K562 (cell line): ENCODE results near the gene CFAP298. TPM values are rescaled to one million over a fixed set of nuclear protein-coding genes. Genes with fewer than 3 reads are reported as not detected.

ENCODE experiments used
- ATAC-seq: fragments of 200-7000 bp; cut with Tn5 transposase; 3 replicates; pipeline ENCODE4 v1.9.1; 2020; ENCODE audit warnings: moderate library complexity
- BruUV-seq: library from RNA; stranded (reverse); fragments of 400-500 nt; replicated peaks from 2 replicates; lab custom pipeline; 2021; lab: Mats Ljungman, UMichigan
- CTCF ChIA-PET: fragments of 300-600 bp; formaldehyde crosslinking; extraction: SDS; loops from one replicate; lab custom pipeline; 2021; ENCODE audit warnings: low intra/inter-chr PET ratio; lab: Yijun Ruan, JAX
- POLR2A ChIA-PET: fragments of 300-600, 350-650 bp; sonication (Branson Sonifier 250); formaldehyde crosslinking; extraction: SDS; loops from one replicate; lab custom pipeline; 2021; ENCODE audit warnings: antibody characterized with exemption, inconsistent platforms; lab: Yijun Ruan, JAX
- DNase-seq, 4 experiments: peaks; one replicate each; pipeline versions ENCODE4 v3.0.0 to v3.0.0-alpha.2; 2011 to 2018; ENCODE audit warnings: low spot score in 3 of 4, mixed read lengths in 3 of 4; ENCODE audit errors: extremely low read depth in 1 of 4
- FAIRE-seq: peaks from 2 replicates; lab custom pipeline; 2011; peaks lifted over from hg19 to GRCh38; lab: Jason Lieb, UNC
- H2AFZ ChIP-seq: 2 replicates; pipeline ENCODE4 v1.6.0; 2011; ENCODE audit warnings: low read depth, low read length, control low read depth, inconsistent platforms
- H3K27ac ChIP-seq: fragments of 200-600 bp; 3 replicates; pipeline ENCODE4 v1.8.0; 2011; ENCODE audit warnings: low read depth, mild to moderate bottlenecking, control low read depth, inconsistent platforms, low read length, moderate library complexity, mixed read lengths; ENCODE audit errors: extremely low read depth
- H3K27me3 ChIP-seq, 2 experiments: fragments of 300-600 bp in 1 of 2; 2 replicates in 1 of 2; 3 replicates in 1 of 2; pipeline versions ENCODE4 v1.6.0 to v1.8.0; 2011; ENCODE audit warnings: inconsistent platforms in 2 of 2, low read length in 2 of 2, mild to moderate bottlenecking in 1 of 2, mixed read lengths in 1 of 2, moderate library complexity in 1 of 2; ENCODE audit not compliant: control insufficient read depth in 2 of 2, insufficient read depth in 2 of 2
- H3K36me3 ChIP-seq: fragments of 300-600 bp; 3 replicates; pipeline ENCODE4 v1.8.0; 2011; ENCODE audit warnings: mild to moderate bottlenecking, low read length, inconsistent platforms; ENCODE audit not compliant: control insufficient read depth, insufficient read depth
- H3K4me1 ChIP-seq, 2 experiments: fragments of 200-600 bp in 1 of 2; replicated peaks in 1 of 2; 2 replicates in 1 of 2; 3 replicates in 1 of 2; pipeline versions ENCODE4 v1.5.1 to v1.8.0; 2011; ENCODE audit warnings: inconsistent platforms in 2 of 2, low read length in 2 of 2, mild to moderate bottlenecking in 1 of 2, mixed read lengths in 1 of 2, moderate library complexity in 1 of 2; ENCODE audit not compliant: control insufficient read depth in 2 of 2, insufficient read depth in 2 of 2
- H3K4me2 ChIP-seq: 2 replicates; pipeline ENCODE4 v1.6.1; 2011; ENCODE audit warnings: low read length, control low read depth, inconsistent platforms, mixed read lengths; ENCODE audit not compliant: insufficient read depth
- H3K4me3 ChIP-seq: fragments of 200-600 bp; sonication (generic), shearing (Covaris generic); 2 replicates; pipeline ENCODE4 v1.5.1; 2016; ENCODE audit warnings: control low read depth, inconsistent platforms
- H3K79me2 ChIP-seq: fragments of 200-600 bp; 3 replicates; pipeline ENCODE4 v1.8.0; 2011; ENCODE audit warnings: low read length, inconsistent platforms; ENCODE audit not compliant: control insufficient read depth, insufficient read depth
- H3K9ac ChIP-seq, 2 experiments: 2 replicates each; pipeline versions ENCODE4 v1.6.0 to v1.6.1; 2011; ENCODE audit warnings: low read depth in 2 of 2, low read length in 2 of 2, control low read depth in 1 of 2, inconsistent platforms in 1 of 2, mild to moderate bottlenecking in 1 of 2, mixed read lengths in 1 of 2; ENCODE audit not compliant: insufficient read depth in 1 of 2
- H3K9me1 ChIP-seq: one replicate; pipeline ENCODE4 v1.6.0; 2011; ENCODE audit warnings: inconsistent platforms, mild to moderate bottlenecking, low read length, moderate library complexity; ENCODE audit not compliant: control insufficient read depth, insufficient read depth
- H3K9me3 ChIP-seq: replicated peaks from 2 replicates; pipeline ENCODE4 v1.5.1; 2011; ENCODE audit warnings: low read depth, low read length, inconsistent platforms; ENCODE audit not compliant: control insufficient read depth, insufficient read depth
- H4K20me1 ChIP-seq: replicated peaks from 2 replicates; pipeline ENCODE4 v1.6.1; 2011; ENCODE audit warnings: low read length, inconsistent platforms, mixed read lengths; ENCODE audit not compliant: control insufficient read depth, insufficient read depth
- ARID3A ChIP-seq: IDR thresholded peaks from 2 replicates; pipeline ENCODE4 v1.6.1; 2012; ENCODE audit warnings: low read depth, low read length, improper control_type of control experiment, borderline replicate concordance
- CTCFL ChIP-seq: IDR thresholded peaks from 2 replicates; pipeline ENCODE4 v1.6.1; 2011; ENCODE audit warnings: borderline replicate concordance, low read depth, mild to moderate bottlenecking, moderate library complexity, low read length; ENCODE audit not compliant: insufficient read depth, poor library complexity, severe bottlenecking
- ESRRB ChIP-seq: fragments of 250-450 bp; sonication (Bioruptor Pico); IDR thresholded peaks from 2 replicates; pipeline ENCODE4 v1.5.0; 2020; ENCODE audit warnings: mild to moderate bottlenecking, moderate library complexity, borderline replicate concordance
- NR2C2 ChIP-seq, 2 experiments: fragments of 200-800 bp in 1 of 2; sonication (Bioruptor generic) in 1 of 2; sonication (generic) in 1 of 2; formaldehyde crosslinking in 1 of 2; IDR thresholded peaks; 2 replicates each; pipeline versions ENCODE4 v1.6.1 to v1.8.0; 2016 to 2022; ENCODE audit warnings: mild to moderate bottlenecking in 1 of 2, missing compliant biosample characterization in 1 of 2, missing genetic modification characterization in 1 of 2, missing genetic modification reagents in 1 of 2
- SMAD4 ChIP-seq: fragments of 250-450 bp; sonication (Bioruptor Pico); conservative IDR thresholded peaks from 2 replicates; pipeline ENCODE4 v1.8.0; 2021; ENCODE audit warnings: inconsistent platforms, mild to moderate bottlenecking, moderate library complexity
- ZNF23 ChIP-seq: fragments of 250-450 bp; sonication (Bioruptor Pico); IDR thresholded peaks from 2 replicates; pipeline ENCODE4 v1.4.0; 2020; ENCODE audit warnings: mild to moderate bottlenecking
- ZNF766 ChIP-seq: fragments of 200-800 bp; sonication (Bioruptor generic); conservative IDR thresholded peaks from 2 replicates; pipeline ENCODE4 v1.6.1; 2016; ENCODE audit warnings: missing genetic modification characterization, missing compliant biosample characterization
- WGBS: fragments of 100-300 bp; shearing (Covaris generic); methylation state at CpG from one replicate; pipeline ENCODE4 v1.1.6; 2016; ENCODE audit warnings: low coverage, mixed read lengths; ENCODE audit not compliant: insufficient coverage; ENCODE audit errors: missing lambda C conversion rate; 5-methylcytosine and 5-hydroxymethylcytosine counted together
- in situ Hi-C: fragments of 300-500 bp; cut with MboI; formaldehyde crosslinking; loops from 4 replicates; pipeline ENCODE4 v1.15.0; 2018; ENCODE audit warnings: inconsistent platforms, mixed read lengths
- intact Hi-C: fragments of 100-400 bp; cut with micrococcal nuclease; formaldehyde crosslinking; loops from 2 replicates; pipeline ENCODE4 v1.14.2; 2022
- polyA plus RNA-seq, 8 experiments: library from polyadenylated mRNA; depleted of rRNA in 4 of 8; stranded (reverse) in 5 of 8; unstranded in 3 of 8; fragments of >200 nt; fragmentation: Nextera tagmentation in 2 of 8; fragmentation: Illumina TruSeq in 1 of 8; extraction: Ambion mirVana in 2 of 8; extraction: Trizol in 1 of 8; gene quantifications; 2 replicates each; pipeline versions ENCODE4 v1.2.1 to v1.2.3, GENCODE V29; 2011 to 2014; ENCODE audit warnings: inconsistent platforms in 1 of 8, missing spikeins in 1 of 8
- total RNA-seq, 7 experiments: library from RNA; depleted of rRNA in 6 of 7; stranded (reverse); fragments of >200 nt in 6 of 7; fragmentation: Illumina TruSeq in 2 of 7; extraction: Trizol in 2 of 7; gene quantifications; 2 replicates each; pipeline versions ENCODE4 v1.2.1 to v1.2.3, GENCODE V29; 2011 to 2021; ENCODE audit warnings: low replicate concordance in 1 of 7
- TF ChIP-seq, protein P1 (sequence below): sonication (generic); formaldehyde crosslinking; IDR thresholded peaks from 2 replicates; pipeline ENCODE4 v1.8.0; 2022; ENCODE audit warnings: mild to moderate bottlenecking, low read depth, missing genetic modification reagents
- TF ChIP-seq, protein P2 (sequence below): fragments of 450-650 bp; formaldehyde crosslinking; IDR thresholded peaks from 2 replicates; pipeline ENCODE4 v1.4.0; 2022; ENCODE audit warnings: mild to moderate bottlenecking, moderate library complexity
- TF ChIP-seq, protein P3 (sequence below), 3 experiments: fragments of 200-800 bp in 1 of 3; sonication (Bioruptor generic) in 1 of 3; sonication (generic) in 1 of 3; formaldehyde crosslinking in 1 of 3; IDR thresholded peaks; 2 replicates each; pipeline versions ENCODE4 v1.6.1 to v1.8.0; 2016 to 2022; ENCODE audit warnings: mild to moderate bottlenecking in 2 of 3, missing compliant biosample characterization in 2 of 3, missing genetic modification characterization in 2 of 3, missing genetic modification reagents in 1 of 3

The CFAP298 gene
- total and polyA plus RNA-seq, 9 of the 15 experiments (the other 6 are each of a cell fraction or from before 2014, with no cell fraction given) = 31.4 to 178 (median 89.7) TPM

GRCh38 chr21:32554832-32555638, 57.1 kb downstream of the CFAP298 start:
- Histone ChIP-seq H3K79me2 (no peaks in the 10 kb centered on the region), H3K9me1 (no peaks in the 10 kb centered on the region), H3K4me2 (peak overlapping the region; percentile 21; the same call in 1 of the 2 replicates), H3K27me3 (no peaks in the 10 kb centered on the region), H3K36me3 (no peaks in the 10 kb centered on the region), H3K9ac (no peak overlapping the region), H3K27ac (no peak overlapping the region), H2AFZ (peak overlapping the region; percentile 55), H3K9me3 (no peaks in the 10 kb centered on the region), H4K20me1 (no peaks in the 10 kb centered on the region), H3K4me3 (no peak overlapping the region), H3K4me1 (peaks cover 3 to 14% of the 10 kb centered on the region in 2 experiments; a peak in 4 of 5 replicates)
- DNase-seq (peak in 1 of 4 experiments; percentile 60), FAIRE-seq (no peak), ATAC-seq (peak; percentile 70)
- WGBS = 38% methylated on average over 4 of the region's 4 CpGs
- CTCF ChIA-PET = no interaction called here
- intact Hi-C loops (no loop called here), in situ Hi-C loops (no loop called here)
- POLR2A ChIA-PET = interaction anchor here (1.2 to 1.8 kb wide), 3 partner anchors 8 to 30 kb away, joined by 3 to 5 read pairs (median 3); no protein-coding TSS in a partner anchor
- no TSS peak for BruUV-seq
- no peak for TF ChIP-seq ZNF23
- no peak for TF ChIP-seq ARID3A
- TF ChIP-seq ESRRB = no peak
- TF ChIP-seq, protein P1, sequence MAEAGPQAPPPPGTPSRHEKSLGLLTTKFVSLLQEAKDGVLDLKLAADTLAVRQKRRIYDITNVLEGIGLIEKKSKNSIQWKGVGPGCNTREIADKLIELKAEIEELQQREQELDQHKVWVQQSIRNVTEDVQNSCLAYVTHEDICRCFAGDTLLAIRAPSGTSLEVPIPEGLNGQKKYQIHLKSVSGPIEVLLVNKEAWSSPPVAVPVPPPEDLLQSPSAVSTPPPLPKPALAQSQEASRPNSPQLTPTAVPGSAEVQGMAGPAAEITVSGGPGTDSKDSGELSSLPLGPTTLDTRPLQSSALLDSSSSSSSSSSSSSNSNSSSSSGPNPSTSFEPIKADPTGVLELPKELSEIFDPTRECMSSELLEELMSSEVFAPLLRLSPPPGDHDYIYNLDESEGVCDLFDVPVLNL (CRISPR knock-in tag) = no peak
- TF ChIP-seq NR2C2 (CRISPR knock-in tag; IDR thresholded peaks at IDR 0.05) = no peak
- peak; percentile 68 for TF ChIP-seq NR2C2 (tag; IDR thresholded peaks at IDR 0.05)
- 0 out of 2 replicates have a peak, but pooled peaks have one; percentile 43 for TF ChIP-seq SMAD4
- TF ChIP-seq, protein P2, sequence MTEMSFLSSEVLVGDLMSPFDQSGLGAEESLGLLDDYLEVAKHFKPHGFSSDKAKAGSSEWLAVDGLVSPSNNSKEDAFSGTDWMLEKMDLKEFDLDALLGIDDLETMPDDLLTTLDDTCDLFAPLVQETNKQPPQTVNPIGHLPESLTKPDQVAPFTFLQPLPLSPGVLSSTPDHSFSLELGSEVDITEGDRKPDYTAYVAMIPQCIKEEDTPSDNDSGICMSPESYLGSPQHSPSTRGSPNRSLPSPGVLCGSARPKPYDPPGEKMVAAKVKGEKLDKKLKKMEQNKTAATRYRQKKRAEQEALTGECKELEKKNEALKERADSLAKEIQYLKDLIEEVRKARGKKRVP (CRISPR knock-in tag) = 0 out of 2 replicates have a peak, but pooled peaks have one; percentile 37
- TF ChIP-seq CTCFL = no peak
- 0 out of 2 replicates have a peak, but pooled peaks have one; percentile 56 for TF ChIP-seq ZNF766 (CRISPR knock-in tag)
- TF ChIP-seq, protein P3, sequence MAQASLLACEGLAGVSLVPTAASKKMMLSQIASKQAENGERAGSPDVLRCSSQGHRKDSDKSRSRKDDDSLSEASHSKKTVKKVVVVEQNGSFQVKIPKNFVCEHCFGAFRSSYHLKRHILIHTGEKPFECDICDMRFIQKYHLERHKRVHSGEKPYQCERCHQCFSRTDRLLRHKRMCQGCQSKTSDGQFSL (CRISPR knock-in tag; IDR thresholded peaks at IDR 0.05) = no peak
- TF ChIP-seq, protein P3 (tag; IDR thresholded peaks at IDR 0.05) = no peak
